KMS-11 (cell line): ENCODE results near the gene SNAPC1.

ENCODE experiments used
- H2AFZ ChIP-seq: fragments of 200-600 bp; sonication (generic); 2 replicates; pipeline ENCODE4 v1.6.1; 2016; ENCODE audit warnings: antibody characterized with exemption, mixed run types, low read depth
- H3K27ac ChIP-seq: fragments of 200-600 bp; sonication (generic); 2 replicates; pipeline ENCODE4 v1.6.1; 2016; ENCODE audit warnings: mild to moderate bottlenecking, mixed run types
- H3K27me3 ChIP-seq: fragments of 200-600 bp; sonication (generic); 2 replicates; pipeline ENCODE4 v1.6.1; 2017; ENCODE audit warnings: mild to moderate bottlenecking, low read depth, mixed run types, moderate library complexity; ENCODE audit not compliant: insufficient read depth
- H3K36me3 ChIP-seq: fragments of 200-600 bp; sonication (generic); 2 replicates; pipeline ENCODE4 v1.6.1; 2017; ENCODE audit warnings: mild to moderate bottlenecking, mixed run types; ENCODE audit not compliant: insufficient read depth
- H3K4me1 ChIP-seq: fragments of 200-600 bp; sonication (generic); 2 replicates; pipeline ENCODE4 v1.6.1; 2016; ENCODE audit warnings: mild to moderate bottlenecking, low read depth, mixed run types; ENCODE audit not compliant: poor library complexity, severe bottlenecking
- H3K4me2 ChIP-seq: fragments of 200-600 bp; sonication (generic); 2 replicates; pipeline ENCODE4 v1.7.0; 2016; ENCODE audit warnings: mild to moderate bottlenecking, mixed run types
- H3K4me3 ChIP-seq: fragments of 200-600 bp; sonication (generic); IDR thresholded peaks from 2 replicates; pipeline ENCODE4 v1.6.1; 2017; ENCODE audit warnings: low read depth, low read length, mixed read lengths; ENCODE audit not compliant: insufficient read depth
- H3K79me2 ChIP-seq: fragments of 200-600 bp; sonication (generic); 2 replicates; pipeline ENCODE4 v1.6.1; 2016; ENCODE audit warnings: low read depth, mixed run types; ENCODE audit not compliant: insufficient read depth
- H3K9ac ChIP-seq: fragments of 200-600 bp; sonication (generic); 2 replicates; pipeline ENCODE4 v1.6.1; 2016; ENCODE audit warnings: mild to moderate bottlenecking, mixed run types
- H4K20me1 ChIP-seq: fragments of 200-600 bp; sonication (generic); 2 replicates; pipeline ENCODE4 v1.6.1; 2016; ENCODE audit warnings: mild to moderate bottlenecking, mixed run types; ENCODE audit not compliant: insufficient read depth
- TF ChIP-seq, protein P1 (sequence below): fragments of 200-600 bp; sonication (generic); conservative IDR thresholded peaks from 2 replicates; pipeline ENCODE4 v1.6.1; 2017; ENCODE audit warnings: low read depth, mild to moderate bottlenecking, antibody characterized with exemption, low read length, moderate library complexity, mixed read lengths

Gene SNAPC1

DNA sequence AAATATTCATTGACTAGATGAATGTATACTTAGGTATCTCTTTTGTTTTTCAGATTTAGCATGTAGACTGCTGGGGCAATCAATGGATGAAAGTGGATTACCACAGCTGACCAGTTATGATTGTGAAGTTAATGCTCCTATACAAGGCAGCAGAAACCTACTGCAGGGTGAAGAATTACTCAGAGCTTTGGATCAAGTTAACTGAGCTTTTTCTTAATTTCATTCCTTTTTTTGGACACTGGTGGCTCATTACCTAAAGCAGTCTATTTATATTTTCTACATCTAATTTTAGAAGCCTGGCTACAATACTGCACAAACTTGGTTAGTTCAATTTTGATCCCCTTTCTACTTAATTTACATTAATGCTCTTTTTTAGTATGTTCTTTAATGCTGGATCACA is 15.3 kb upstream of the SNAPC1 start:
- TF ChIP-seq, protein P1, sequence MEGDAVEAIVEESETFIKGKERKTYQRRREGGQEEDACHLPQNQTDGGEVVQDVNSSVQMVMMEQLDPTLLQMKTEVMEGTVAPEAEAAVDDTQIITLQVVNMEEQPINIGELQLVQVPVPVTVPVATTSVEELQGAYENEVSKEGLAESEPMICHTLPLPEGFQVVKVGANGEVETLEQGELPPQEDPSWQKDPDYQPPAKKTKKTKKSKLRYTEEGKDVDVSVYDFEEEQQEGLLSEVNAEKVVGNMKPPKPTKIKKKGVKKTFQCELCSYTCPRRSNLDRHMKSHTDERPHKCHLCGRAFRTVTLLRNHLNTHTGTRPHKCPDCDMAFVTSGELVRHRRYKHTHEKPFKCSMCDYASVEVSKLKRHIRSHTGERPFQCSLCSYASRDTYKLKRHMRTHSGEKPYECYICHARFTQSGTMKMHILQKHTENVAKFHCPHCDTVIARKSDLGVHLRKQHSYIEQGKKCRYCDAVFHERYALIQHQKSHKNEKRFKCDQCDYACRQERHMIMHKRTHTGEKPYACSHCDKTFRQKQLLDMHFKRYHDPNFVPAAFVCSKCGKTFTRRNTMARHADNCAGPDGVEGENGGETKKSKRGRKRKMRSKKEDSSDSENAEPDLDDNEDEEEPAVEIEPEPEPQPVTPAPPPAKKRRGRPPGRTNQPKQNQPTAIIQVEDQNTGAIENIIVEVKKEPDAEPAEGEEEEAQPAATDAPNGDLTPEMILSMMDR = no peak
- H3K79me2 ChIP-seq = no peaks in the 10 kb centered on the region
- no peaks in the 10 kb centered on the region for H3K27me3 ChIP-seq
- H3K4me2 ChIP-seq = no peak overlapping the region
- H3K4me1 ChIP-seq = peaks cover 7% of the 10 kb centered on the region
- H4K20me1 ChIP-seq = no peaks in the 10 kb centered on the region
- H3K4me3 ChIP-seq = no peak overlapping the region
- H3K27ac ChIP-seq = no peak overlapping the region
- H3K36me3 ChIP-seq = no peaks in the 10 kb centered on the region
- no peak overlapping the region for H3K9ac ChIP-seq
- H2AFZ ChIP-seq = no peak overlapping the region

DNA sequence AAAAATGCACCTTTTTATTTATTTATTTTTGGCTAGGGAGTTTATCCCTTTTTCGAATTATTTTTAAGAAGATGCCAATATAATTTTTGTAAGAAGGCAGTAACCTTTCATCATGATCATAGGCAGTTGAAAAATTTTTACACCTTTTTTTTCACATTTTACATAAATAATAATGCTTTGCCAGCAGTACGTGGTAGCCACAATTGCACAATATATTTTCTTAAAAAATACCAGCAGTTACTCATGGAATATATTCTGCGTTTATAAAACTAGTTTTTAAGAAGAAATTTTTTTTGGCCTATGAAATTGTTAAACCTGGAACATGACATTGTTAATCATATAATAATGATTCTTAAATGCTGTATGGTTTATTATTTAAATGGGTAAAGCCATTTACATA is 14.9 kb upstream of the SNAPC1 start:
- TF ChIP-seq, protein P1 = no peak
- no peak overlapping the region for H3K27ac ChIP-seq
- H3K4me1 ChIP-seq = peaks cover 7% of the 10 kb centered on the region
- no peaks in the 10 kb centered on the region for H3K79me2 ChIP-seq
- H3K36me3 ChIP-seq = no peaks in the 10 kb centered on the region
- no peaks in the 10 kb centered on the region for H4K20me1 ChIP-seq
- no peak overlapping the region for H2AFZ ChIP-seq
- no peak overlapping the region for H3K4me2 ChIP-seq
- H3K9ac ChIP-seq = no peak overlapping the region
- no peaks in the 10 kb centered on the region for H3K27me3 ChIP-seq
- H3K4me3 ChIP-seq = no peak overlapping the region

DNA sequence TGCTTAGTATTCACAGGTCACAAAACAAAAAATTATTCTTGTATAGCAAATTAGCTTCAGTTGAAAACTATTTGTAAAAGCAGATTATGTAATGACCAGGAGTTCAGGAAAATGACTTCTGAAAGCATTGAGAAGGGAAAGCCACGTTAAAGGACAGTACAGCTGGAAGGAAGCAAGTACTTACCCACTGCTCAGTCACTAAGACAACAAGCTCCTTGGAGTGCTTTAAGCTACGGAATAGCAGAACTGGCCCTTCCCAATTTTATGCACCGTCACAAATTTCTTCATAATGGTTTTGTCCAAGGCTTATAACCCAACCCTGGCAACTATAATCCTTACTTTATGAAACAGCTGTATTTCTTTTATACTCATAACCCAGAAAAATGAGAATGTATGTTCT is 13.0 kb upstream of the SNAPC1 start:
- no peaks in the 10 kb centered on the region for H3K79me2 ChIP-seq
- H3K27me3 ChIP-seq = no peaks in the 10 kb centered on the region
- no peak overlapping the region for H3K27ac ChIP-seq
- no peaks in the 10 kb centered on the region for H4K20me1 ChIP-seq
- TF ChIP-seq, protein P1 = no peak
- H3K9ac ChIP-seq = no peak overlapping the region
- H3K4me1 ChIP-seq = peaks cover 7% of the 10 kb centered on the region
- H3K4me2 ChIP-seq = no peak overlapping the region
- no peak overlapping the region for H2AFZ ChIP-seq
- H3K4me3 ChIP-seq = no peak overlapping the region
- no peaks in the 10 kb centered on the region for H3K36me3 ChIP-seq

DNA sequence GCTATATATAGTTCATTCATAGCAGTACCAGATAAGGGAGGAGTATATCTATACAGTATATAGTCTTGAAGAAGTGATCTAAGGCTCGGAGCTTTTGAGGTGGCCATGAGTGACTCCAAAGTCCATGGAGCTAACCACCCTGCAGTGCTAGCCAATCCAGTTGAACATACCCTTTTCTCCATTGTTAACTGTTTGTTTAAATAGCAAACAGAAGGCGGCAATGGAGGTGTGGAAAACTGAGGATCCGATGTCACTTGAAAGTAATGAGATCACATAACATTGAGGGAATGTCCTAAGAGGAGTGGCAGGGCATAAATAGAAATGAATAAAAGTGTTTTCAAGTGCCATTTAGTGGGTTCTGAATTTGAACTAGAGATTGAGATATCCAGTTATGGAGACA is 12.4 kb upstream of the SNAPC1 start:
- TF ChIP-seq, protein P1 = no peak
- H4K20me1 ChIP-seq = no peaks in the 10 kb centered on the region
- H3K79me2 ChIP-seq = no peaks in the 10 kb centered on the region
- no peak overlapping the region for H3K27ac ChIP-seq
- H3K4me3 ChIP-seq = no peak overlapping the region
- no peaks in the 10 kb centered on the region for H3K36me3 ChIP-seq
- no peaks in the 10 kb centered on the region for H3K27me3 ChIP-seq
- H3K4me2 ChIP-seq = no peak overlapping the region
- H3K4me1 ChIP-seq = peaks cover 7% of the 10 kb centered on the region
- H3K9ac ChIP-seq = no peak overlapping the region
- no peak overlapping the region for H2AFZ ChIP-seq
